Activated CD4-positive, alpha-beta T cell treated with anti-CD3 and anti-CD28 coated beads for 48 hours (primary cell): Measurements from ENCODE around the gene UIMC1.
"Not testable (repeated sequence)": the region's sequence is repeated elsewhere in the genome, so short reads cannot be mapped to it uniquely, and the experiment has no call there.

Experiments used
- DNase-seq: peaks from one replicate; pipeline ENCODE4 v3.0.0-alpha.2; 2020

Gene UIMC1

DNA sequence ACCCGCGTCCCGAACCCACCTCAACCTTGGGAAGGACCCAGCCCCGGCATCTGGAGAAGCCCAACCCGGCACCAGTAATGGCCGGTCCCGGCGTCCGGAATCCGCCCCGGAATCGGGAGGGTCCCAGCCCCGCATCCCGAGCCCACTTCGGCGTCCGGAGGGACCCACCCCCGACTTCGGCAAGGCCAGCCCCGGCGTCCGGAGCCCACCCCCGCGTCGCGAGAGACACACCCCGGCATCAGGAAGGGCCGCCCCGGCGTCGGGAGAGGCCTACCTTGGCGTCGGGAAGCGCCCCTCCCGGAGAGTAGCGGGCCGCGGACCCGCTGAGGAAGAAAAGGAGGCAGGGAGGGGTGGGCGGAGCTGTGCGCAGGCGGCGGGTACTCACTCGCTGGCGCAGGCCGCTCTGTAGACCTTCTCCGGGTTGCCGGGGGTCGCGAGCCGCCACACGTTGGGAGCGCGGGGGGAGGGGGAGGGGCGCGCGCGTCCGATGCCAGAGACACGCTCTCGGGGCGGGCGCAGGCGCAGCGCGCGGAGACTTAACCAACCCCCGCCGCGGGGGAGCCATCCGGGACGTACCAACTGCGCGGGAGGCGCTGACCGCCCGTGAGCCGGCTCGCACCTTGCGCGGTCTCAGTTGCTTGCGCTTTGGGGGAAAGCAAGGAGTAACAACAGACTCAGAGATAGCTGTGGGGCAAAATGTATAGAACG, at the start of gene UIMC1:
Gene UIMC1 (minus strand): TSS at position 515 of the 708 bp plus-strand sequence. CDS start 24,164 bp downstream, outside the sequence.
- peak; percentile 94 for DNase-seq

GRCh38 chr5:177049285-177049684, 42.7 kb upstream of the UIMC1 start:
- no peak for DNase-seq

DNA sequence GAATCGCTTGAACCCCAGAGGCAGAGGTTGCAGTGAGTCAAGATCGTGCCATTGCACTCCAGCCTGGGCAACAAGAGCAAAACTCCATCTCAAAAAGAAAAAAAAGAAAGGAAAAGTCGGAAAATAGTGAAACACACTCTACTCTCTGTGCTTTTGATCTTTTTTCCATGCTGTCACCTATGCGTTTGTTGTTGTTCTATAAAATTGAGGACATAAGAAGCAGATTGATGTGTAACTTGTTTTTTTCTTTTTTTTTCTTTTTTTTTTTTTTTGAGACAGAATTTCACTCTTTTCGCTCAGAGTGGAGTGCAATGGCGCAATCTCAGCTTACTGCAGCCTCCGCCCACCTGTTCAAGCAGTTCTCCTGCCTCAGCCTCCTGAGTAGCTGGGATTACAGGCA, 42.0 kb upstream of the UIMC1 start:
- not testable (repeated sequence) for DNase-seq

DNA sequence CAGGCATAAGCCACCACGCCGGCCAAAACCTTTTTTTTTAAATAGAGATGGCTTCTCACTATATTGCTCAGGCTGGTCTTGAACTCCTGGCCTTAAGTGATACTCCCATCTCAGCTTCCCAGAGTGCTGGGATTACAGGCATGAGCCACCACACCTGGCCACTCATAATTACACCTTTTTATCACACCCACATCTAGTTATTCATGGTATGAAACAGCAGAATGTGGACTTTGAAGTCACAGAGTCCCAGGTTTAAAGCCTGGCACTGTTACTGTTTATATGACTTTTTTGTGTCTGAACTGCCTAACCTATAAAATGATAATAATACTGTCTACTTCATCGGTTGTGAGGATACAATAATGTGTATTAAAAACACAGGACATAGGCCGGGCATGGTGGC, 39.1 kb upstream of the UIMC1 start:
- DNase-seq: no peak

DNA sequence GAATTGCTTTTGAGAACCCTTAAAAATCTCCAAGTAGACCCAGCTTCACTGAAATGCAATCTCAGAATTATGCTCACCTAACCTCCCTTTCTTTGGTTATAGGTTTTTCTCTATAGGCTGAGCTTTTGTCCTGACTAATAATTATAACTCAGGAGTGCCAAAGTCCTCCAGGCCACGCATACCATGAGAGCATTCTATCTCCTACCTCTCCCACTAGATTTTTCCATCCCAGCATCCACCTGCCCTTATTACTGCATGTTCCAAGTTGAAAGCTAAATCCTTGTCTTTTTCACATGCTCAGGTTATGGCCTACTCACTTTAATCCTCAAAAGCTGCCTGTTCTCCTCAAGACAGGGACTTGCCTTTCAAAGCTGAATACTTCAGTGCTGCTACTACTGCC, 38.1 kb upstream of the UIMC1 start:
- DNase-seq: no peak

DNA sequence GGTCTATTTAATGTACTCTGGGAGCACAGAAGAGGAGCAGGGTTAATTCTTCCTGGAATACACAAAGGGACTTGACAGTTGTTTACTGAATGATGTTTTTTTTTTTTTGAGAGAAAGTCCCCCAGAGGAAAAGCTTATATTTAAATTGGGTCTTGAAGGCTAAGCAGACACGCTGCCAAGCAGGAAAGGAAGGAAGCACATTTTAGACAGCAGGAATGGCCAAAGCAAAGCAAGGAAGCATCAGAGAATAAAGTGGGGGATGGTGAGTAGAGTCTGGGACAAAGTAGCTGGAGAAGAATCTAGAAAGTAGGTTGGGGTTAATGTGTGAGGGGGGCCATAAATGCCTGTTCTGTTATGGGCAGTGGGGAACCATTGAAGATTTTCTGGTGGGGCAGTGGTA, 37.4 kb upstream of the UIMC1 start:
- DNase-seq: no peak

DNA sequence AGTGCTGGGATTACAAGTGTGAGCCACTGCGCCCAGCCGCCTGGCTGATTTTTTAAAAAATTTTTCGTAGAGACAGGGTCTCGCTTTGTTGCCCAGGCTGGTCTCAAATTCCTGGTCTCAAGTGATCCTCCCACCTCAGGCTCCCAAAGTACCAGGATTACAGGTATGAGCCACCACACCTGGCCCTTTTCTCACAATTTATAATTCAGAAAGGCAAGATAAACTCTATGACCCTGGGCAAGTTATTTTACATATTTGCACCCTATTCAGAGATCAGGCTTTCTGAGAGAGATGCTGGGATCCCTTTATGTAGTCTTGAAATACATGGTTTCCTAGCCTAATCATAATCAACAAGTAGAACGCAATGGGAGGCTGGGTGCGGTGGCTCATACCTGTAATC, 36.5 kb upstream of the UIMC1 start:
- DNase-seq: no peak

GRCh38 chr5:177041936-177042335, 35.4 kb upstream of the UIMC1 start:
- no peak for DNase-seq

- DNase-seq: peak; percentile 9
Measured at GRCh38 chr5:177040814-177041420, 34.3 kb upstream of the UIMC1 start.

DNA sequence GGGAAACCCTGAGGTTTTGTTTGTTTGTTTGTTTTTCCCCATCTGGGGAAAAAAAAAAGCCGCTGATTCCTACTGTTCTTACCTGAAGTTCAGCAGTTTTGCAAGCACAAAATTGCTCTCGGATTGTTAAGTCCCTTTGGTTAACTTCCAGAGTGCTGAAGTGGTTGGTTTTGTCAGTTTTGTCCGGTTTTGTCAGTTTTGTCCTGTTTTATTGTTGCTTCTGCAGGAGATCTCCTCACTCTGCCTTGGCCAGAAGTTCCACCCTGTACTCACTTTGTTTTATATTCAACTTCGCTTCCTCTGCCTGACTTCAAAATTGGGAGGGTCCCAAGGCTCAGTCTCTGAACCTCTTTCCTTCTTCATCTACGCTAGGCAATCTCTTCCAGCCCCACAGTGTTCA, 30.3 kb upstream of the UIMC1 start:
- DNase-seq: no peak

- no peak for DNase-seq
Measured at GRCh38 chr5:177036443-177036842, 29.9 kb upstream of the UIMC1 start.

DNA sequence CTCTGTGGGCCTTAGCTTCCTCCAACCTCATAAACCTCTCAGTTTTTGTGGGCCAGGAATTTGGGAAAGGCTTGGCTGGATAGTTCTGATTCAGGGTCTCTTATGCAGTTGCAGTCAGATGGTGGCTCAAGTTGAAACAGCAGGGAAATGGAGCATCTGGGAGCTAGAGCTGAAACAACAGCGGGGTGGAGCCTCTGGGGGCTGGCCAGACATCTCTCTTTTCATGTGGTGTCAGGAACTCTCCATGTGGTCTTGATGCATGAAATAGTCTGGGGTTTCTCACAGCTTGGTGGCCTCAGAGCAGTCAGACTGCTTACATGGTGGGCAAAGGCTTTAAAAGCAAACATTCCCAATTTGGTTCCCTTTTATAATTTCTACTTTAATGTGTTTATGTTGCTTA, 29.4 kb upstream of the UIMC1 start:
- no peak for DNase-seq

- no peak for DNase-seq
Measured at GRCh38 chr5:177029498-177029897, 22.9 kb upstream of the UIMC1 start.

DNA sequence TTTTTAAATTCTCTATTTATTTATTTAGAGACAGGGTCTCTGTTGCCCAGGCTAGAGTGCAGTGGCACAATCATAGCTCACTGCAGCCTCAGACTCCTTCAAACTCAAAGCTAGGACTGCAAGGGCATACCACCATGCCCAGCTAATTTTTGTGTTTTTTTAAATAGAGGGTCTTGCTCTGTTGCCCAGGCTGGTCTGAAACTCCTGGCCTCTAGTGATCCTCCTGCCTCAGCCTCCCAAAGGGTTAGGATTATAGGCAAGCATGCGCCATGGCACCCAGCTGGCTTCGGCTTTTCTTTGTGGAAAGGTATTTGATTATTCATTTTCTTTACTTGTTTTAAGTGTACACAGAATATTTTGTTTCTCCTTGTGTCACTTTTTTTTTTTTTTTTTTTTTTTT, 21.1 kb upstream of the UIMC1 start:
- DNase-seq: no peak

GRCh38 chr5:177025101-177025601, 18.6 kb upstream of the UIMC1 start:
- DNase-seq: no peak

DNA sequence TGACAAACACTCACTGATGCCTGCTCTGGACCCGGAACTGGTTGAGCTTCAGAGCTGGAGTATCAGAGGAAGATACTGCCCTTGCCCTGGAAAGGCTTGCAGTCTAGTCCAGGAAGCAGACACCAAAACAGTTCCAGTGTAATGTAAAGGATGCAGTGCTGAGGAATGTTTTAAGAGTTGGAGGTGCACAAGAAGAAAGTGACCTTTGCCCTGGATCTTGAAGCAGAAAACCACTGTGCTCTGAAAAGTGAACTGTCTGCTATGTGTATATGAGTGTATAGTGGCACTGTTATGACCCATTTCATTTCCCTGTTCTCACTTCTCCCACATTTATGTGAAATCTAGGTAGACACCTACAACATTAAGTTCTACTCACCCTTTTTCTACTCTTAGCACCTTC, 18.0 kb upstream of the UIMC1 start:
- no peak for DNase-seq

- DNase-seq: peak; percentile 22
Measured at GRCh38 chr5:177023303-177023664, 16.7 kb upstream of the UIMC1 start.

DNA sequence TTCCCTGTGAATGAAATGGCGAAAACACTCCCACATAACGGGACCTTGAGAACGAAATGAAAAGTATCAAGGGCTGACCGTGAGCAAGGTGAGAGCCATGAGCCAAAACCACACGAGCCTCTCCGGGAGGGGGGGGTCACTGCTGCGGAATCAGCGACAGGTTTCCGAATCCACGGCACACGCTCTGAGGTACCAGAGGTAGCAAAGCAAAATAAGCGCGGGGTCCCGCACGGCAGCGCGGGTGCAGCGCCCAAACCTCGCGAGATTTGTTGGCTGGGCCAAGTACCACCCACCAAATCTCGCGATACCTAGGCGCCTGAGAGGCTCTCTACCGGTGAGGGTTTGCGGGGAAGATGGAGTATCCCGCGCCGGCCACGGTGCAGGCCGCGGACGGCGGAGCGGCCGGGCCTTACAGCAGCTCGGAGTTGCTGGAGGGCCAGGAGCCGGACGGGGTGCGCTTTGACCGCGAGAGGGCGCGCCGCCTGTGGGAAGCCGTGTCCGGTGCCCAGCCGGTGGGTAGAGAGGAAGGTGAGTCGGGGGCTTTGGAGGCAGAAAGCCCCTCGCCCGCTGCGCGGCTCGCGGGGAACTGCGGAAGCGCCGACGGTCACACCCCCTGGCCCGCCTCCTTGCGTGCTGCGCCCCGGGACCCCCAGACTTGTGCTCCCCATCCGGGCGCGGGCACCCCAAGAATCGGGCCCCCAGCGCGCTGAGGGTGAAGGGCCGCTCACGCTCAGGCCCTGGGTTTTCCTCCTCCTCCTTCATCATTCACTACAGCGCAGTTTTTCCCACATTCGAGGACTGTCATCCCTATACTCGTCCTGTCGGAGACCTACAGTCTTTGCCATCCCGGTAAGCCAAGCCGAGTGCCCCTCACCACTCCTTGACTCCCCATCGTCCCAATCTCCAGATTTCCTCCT, 16.1 kb upstream of the UIMC1 start, which contains the start of gene ZNF346:
Gene ZNF346 (plus strand): TSS at position 311 of the 917 bp plus-strand sequence. CDS start 43 bp downstream, at position 354.
- peak; percentile 96 for DNase-seq

- DNase-seq: no peak
Measured at GRCh38 chr5:177020033-177020432, 13.5 kb upstream of the UIMC1 start.

DNA sequence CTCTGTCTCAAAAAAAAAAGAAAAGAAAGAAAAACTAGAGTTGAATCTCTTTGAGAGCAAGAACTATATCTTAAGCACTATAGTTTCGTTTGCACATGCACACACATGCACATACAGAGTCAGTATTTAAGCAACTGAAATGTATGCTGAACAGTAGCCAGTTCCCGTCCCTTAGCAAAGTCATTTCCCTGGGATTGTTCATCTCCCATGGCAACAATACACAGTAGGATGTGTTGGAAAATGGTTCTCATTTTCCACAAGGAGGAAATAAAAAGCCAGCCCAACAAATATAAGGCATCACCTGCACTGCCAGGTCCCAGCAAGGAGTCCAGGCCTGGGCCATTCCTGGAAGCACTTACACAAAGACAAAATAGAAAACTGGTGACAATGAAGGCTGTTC, 11.8 kb upstream of the UIMC1 start:
- no peak for DNase-seq

- no peak for DNase-seq
Measured at GRCh38 chr5:177015156-177015555, 8.6 kb upstream of the UIMC1 start.

DNA sequence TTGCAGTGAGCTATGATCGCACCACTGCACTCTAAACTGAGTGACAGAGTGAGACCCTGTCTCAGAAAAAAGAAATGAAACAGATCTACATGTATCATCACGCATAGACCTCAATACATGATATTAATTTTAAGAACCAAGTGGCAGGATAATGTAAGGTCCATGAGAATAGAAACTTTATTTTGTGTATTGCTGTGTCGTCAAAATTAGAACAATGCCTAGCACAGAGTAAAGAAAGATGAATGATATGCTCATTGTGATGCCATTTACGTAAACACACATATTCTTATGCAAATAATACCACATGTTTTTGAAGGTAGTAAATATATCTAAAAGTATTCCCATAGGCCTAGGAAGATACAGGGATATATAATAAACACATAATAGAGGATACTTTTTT, 3.6 kb upstream of the UIMC1 start:
- DNase-seq: no peak

- no peak for DNase-seq
Measured at GRCh38 chr5:177008716-177009115, 2.1 kb upstream of the UIMC1 start.
